HEK293T (cell line): ENCODE results near the gene RTN1.

Source experiments
- FOXM1 ChIP-seq: fragments of 450-650 bp; IDR thresholded peaks from 2 replicates; pipeline ENCODE4 v1.6.1; 2017; ENCODE audit warnings: mild to moderate bottlenecking, borderline replicate concordance
- PKNOX1 ChIP-seq: fragments of 450-650 bp; IDR thresholded peaks from 2 replicates; pipeline ENCODE4 v1.6.1; 2016
- TARDBP ChIP-seq: fragments of 450-650 bp; IDR thresholded peaks from 2 replicates; pipeline ENCODE4 v1.6.1; 2016

GRCh38 chr14:59776468-59776867 is 94.1 kb downstream of the RTN1 start:
- TF ChIP-seq PKNOX1 (no peak), FOXM1 (no peak), TARDBP (no peak)
